SK-N-SH (cell line): Measurements from ENCODE around the gene SRGAP3. TPM values are rescaled to one million over a fixed set of nuclear protein-coding genes. Genes with fewer than 3 reads are reported as not detected.

ENCODE experiments used
- CTCF ChIA-PET: fragments of 300-600, 350-600 bp; formaldehyde crosslinking; extraction: SDS; loops from one replicate; lab custom pipeline; 2021; lab: Yijun Ruan, JAX
- POLR2A ChIA-PET: fragments of 350-600 bp; sonication (Branson Sonifier 250); formaldehyde crosslinking; extraction: SDS; loops from one replicate; lab custom pipeline; 2020; ENCODE audit warnings: antibody characterized with exemption, inconsistent platforms; lab: Yijun Ruan, JAX
- DNase-seq: peaks from one replicate; pipeline ENCODE4 v3.0.0; 2012
- H2AFZ ChIP-seq: fragments of 200-600 bp; sonication (generic); 2 replicates; pipeline ENCODE4 v1.8.1; 2016; ENCODE audit warnings: antibody characterized with exemption, mild to moderate bottlenecking, low read depth
- H3F3A ChIP-seq: fragments of 200-600 bp; sonication (generic); replicated peaks from 2 replicates; pipeline ENCODE3; 2016; ENCODE audit warnings: antibody characterized with exemption, mild to moderate bottlenecking; ENCODE audit not compliant: insufficient read depth
- H3K27ac ChIP-seq, 2 experiments: fragments of 200-500 bp in 1 of 2; fragments of 200-600 bp in 1 of 2; sonication (Bioruptor generic) in 1 of 2; sonication (generic), shearing (Covaris generic) in 1 of 2; 2 replicates each; pipeline versions ENCODE4 v1.5.1 to v1.6.1; 2014 to 2016; ENCODE audit warnings: low read depth in 2 of 2, inconsistent platforms in 1 of 2, low read length in 1 of 2, mild to moderate bottlenecking in 1 of 2, mixed read lengths in 1 of 2
- H3K27me3 ChIP-seq: fragments of 200-600 bp; sonication (generic), shearing (Covaris generic); 2 replicates; pipeline ENCODE4 v1.6.1; 2016; ENCODE audit warnings: mixed run types; ENCODE audit not compliant: insufficient read depth
- H3K36me3 ChIP-seq, 2 experiments: fragments of 200-500 bp in 1 of 2; fragments of 200-600 bp in 1 of 2; sonication (Bioruptor generic) in 1 of 2; sonication (generic) in 1 of 2; replicated peaks in 1 of 2; 2 replicates each; pipeline versions ENCODE3 to v1.5.1; 2014 to 2016; ENCODE audit warnings: low read length in 1 of 2, mild to moderate bottlenecking in 1 of 2; ENCODE audit not compliant: insufficient read depth in 2 of 2, control insufficient read depth in 1 of 2
- H3K4me1 ChIP-seq, 2 experiments: fragments of 200-500 bp in 1 of 2; fragments of 200-600 bp in 1 of 2; sonication (Bioruptor generic) in 1 of 2; sonication (generic), shearing (Covaris generic) in 1 of 2; 2 replicates each; pipeline versions ENCODE4 v1.5.1 to v1.6.1; 2014 to 2016; ENCODE audit warnings: low read depth in 1 of 2, low read length in 1 of 2, mixed run types in 1 of 2; ENCODE audit not compliant: insufficient read depth in 2 of 2, control insufficient read depth in 1 of 2
- H3K4me2 ChIP-seq: fragments of 200-600 bp; sonication (generic), shearing (Covaris generic); 2 replicates; pipeline ENCODE4 v1.6.1; 2017; ENCODE audit warnings: mixed run types
- H3K4me3 ChIP-seq, 2 experiments: fragments of 200-500 bp in 1 of 2; fragments of 200-600 bp in 1 of 2; sonication (Bioruptor generic) in 1 of 2; sonication (generic), shearing (Covaris generic) in 1 of 2; 2 replicates each; pipeline versions ENCODE4 v1.5.1 to v1.8.1; 2014 to 2016; ENCODE audit warnings: low read depth in 2 of 2, inconsistent platforms in 1 of 2, low read length in 1 of 2, mild to moderate bottlenecking in 1 of 2, mixed read lengths in 1 of 2, moderate library complexity in 1 of 2
- H3K79me2 ChIP-seq: fragments of 200-600 bp; sonication (generic); 2 replicates; pipeline ENCODE4 v1.8.1; 2017; ENCODE audit warnings: mild to moderate bottlenecking; ENCODE audit not compliant: insufficient read depth
- H3K9ac ChIP-seq: fragments of 200-600 bp; sonication (generic); 2 replicates; pipeline ENCODE4 v1.6.1; 2017; ENCODE audit warnings: mixed run types
- H3K9me2 ChIP-seq: fragments of 200-600 bp; sonication (generic); 2 replicates; pipeline ENCODE4 v1.6.1; 2017; ENCODE audit warnings: mixed run types
- H3K9me3 ChIP-seq: fragments of 200-600 bp; sonication (generic); 2 replicates; pipeline ENCODE4 v1.6.1; 2017; ENCODE audit warnings: mixed run types, mild to moderate bottlenecking, moderate library complexity
- H4K20me1 ChIP-seq: fragments of 200-600 bp; sonication (generic); 2 replicates; pipeline ENCODE4 v1.6.1; 2017; ENCODE audit warnings: mild to moderate bottlenecking, mixed run types; ENCODE audit not compliant: insufficient read depth
- CHD2 ChIP-seq: fragments of 150-350 bp; IDR thresholded peaks from 2 replicates; pipeline ENCODE4 v1.6.1; 2018; ENCODE audit warnings: low read length; ENCODE audit not compliant: partially characterized antibody
- ELF1 ChIP-seq: IDR thresholded peaks from 2 replicates; pipeline ENCODE4 v1.4.0; 2012
- EP300 ChIP-seq, 2 experiments: IDR thresholded peaks; 2 replicates each; pipeline versions ENCODE4 v1.4.0 to v1.6.1; 2012; ENCODE audit warnings: borderline replicate concordance in 1 of 2, low read depth in 1 of 2, low read length in 1 of 2
- FOSL2 ChIP-seq: IDR thresholded peaks from 2 replicates; pipeline ENCODE4 v1.4.0; 2012; ENCODE audit warnings: low read depth, mild to moderate bottlenecking, moderate library complexity, borderline replicate concordance
- FOXJ3 ChIP-seq: sonication (generic); formaldehyde crosslinking; IDR thresholded peaks from 2 replicates; pipeline ENCODE4 v1.5.1; 2020; ENCODE audit warnings: mild to moderate bottlenecking, missing genetic modification reagents
- JUND ChIP-seq: IDR thresholded peaks from 2 replicates; pipeline ENCODE4 v1.4.0; 2012
- MEF2A ChIP-seq: IDR thresholded peaks from 2 replicates; pipeline ENCODE4 v1.4.0; 2012; ENCODE audit warnings: low read depth, borderline replicate concordance
- NFIC ChIP-seq: IDR thresholded peaks from 2 replicates; pipeline ENCODE4 v1.4.0; 2012; ENCODE audit warnings: borderline replicate concordance
- POLR2AphosphoS5 ChIP-seq: IDR thresholded peaks from 2 replicates; pipeline ENCODE4 v1.6.1; 2012; ENCODE audit warnings: low read depth, low read length
- RXRA ChIP-seq: IDR thresholded peaks from 2 replicates; pipeline ENCODE4 v1.4.0; 2012; ENCODE audit warnings: low read depth, mild to moderate bottlenecking, borderline replicate concordance
- SIN3A ChIP-seq: IDR thresholded peaks from 2 replicates; pipeline ENCODE4 v1.6.1; 2012; ENCODE audit warnings: low read depth, mild to moderate bottlenecking, low read length, moderate library complexity, borderline replicate concordance
- SMC3 ChIP-seq: IDR thresholded peaks from 2 replicates; pipeline ENCODE4 v1.6.1; 2012; ENCODE audit warnings: low read depth, low read length, improper control_type of control experiment
- TAF1 ChIP-seq: IDR thresholded peaks from 2 replicates; pipeline ENCODE4 v1.6.1; 2012; ENCODE audit warnings: low read depth, mild to moderate bottlenecking, low read length, moderate library complexity, borderline replicate concordance
- TEAD4 ChIP-seq: IDR thresholded peaks from 2 replicates; pipeline ENCODE4 v1.4.0; 2012; ENCODE audit warnings: mild to moderate bottlenecking, borderline replicate concordance; ENCODE audit not compliant: insufficient read depth
- WGBS: methylation state at CpG from one replicate; pipeline ENCODE4 v1.1.6; 2017; ENCODE audit warnings: low lambda C conversion rate; 5-methylcytosine and 5-hydroxymethylcytosine counted together
- polyA plus RNA-seq, 3 experiments: library from polyadenylated mRNA; depleted of rRNA; stranded (reverse); fragments of >200 nt; gene quantifications; 2 replicates each; pipeline ENCODE4 v1.2.3, GENCODE V29; 2012
- TF ChIP-seq, protein P1 (sequence below): IDR thresholded peaks from 2 replicates; pipeline ENCODE4; 2012
- TF ChIP-seq, protein P2 (sequence below): fragments of 200-600 bp; sonication (generic); IDR thresholded peaks from 2 replicates; pipeline ENCODE4 v1.6.1; 2017; ENCODE audit warnings: antibody characterized with exemption, mild to moderate bottlenecking, moderate library complexity
- TF ChIP-seq, protein P3 (sequence below): fragments of 150-350 bp; IDR thresholded peaks from 2 replicates; pipeline ENCODE4 v1.6.1; 2017; ENCODE audit warnings: antibody characterized with exemption, low read length, low read depth, borderline replicate concordance
- TF ChIP-seq, protein P4 (sequence below): IDR thresholded peaks from 2 replicates; pipeline ENCODE4 v1.4.0; 2012; ENCODE audit warnings: low read depth, borderline replicate concordance
- TF ChIP-seq, protein P5 (sequence below): IDR thresholded peaks from 2 replicates; pipeline ENCODE4 v1.4.0; 2012; ENCODE audit warnings: low read depth

SRGAP3 gene
- polyA plus RNA-seq, 1 of the 3 experiments (the other 2 are of a cell fraction): 2.8 TPM

DNA sequence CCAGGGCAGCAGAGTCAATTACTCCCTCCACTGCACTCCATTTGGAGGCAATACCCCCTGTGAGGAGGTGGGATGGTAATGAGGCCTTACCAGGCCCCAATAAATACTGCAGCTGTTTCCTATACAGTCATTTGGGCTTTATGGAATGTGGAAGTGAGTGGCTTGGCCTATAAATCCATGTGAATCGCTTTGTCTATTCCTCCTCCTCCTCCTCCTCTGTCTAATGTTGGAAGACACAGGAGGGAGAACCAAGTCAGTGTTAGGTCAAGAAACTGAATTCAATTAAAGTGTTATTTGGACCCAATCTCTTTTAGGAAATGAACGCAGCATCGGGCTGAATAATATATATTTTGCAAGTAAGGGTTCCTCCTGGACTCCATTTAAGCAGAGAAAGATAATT lies 17.3 kb upstream of the SRGAP3 start (continued):
- TF ChIP-seq, protein P1, sequence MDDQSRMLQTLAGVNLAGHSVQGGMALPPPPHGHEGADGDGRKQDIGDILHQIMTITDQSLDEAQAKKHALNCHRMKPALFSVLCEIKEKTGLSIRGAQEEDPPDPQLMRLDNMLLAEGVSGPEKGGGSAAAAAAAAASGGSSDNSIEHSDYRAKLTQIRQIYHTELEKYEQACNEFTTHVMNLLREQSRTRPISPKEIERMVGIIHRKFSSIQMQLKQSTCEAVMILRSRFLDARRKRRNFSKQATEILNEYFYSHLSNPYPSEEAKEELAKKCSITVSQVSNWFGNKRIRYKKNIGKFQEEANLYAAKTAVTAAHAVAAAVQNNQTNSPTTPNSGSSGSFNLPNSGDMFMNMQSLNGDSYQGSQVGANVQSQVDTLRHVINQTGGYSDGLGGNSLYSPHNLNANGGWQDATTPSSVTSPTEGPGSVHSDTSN: no peak
- TF ChIP-seq RXRA: no peak
- TF ChIP-seq JUND: no peak
- no peak for TF ChIP-seq SIN3A
- TF ChIP-seq, protein P2, sequence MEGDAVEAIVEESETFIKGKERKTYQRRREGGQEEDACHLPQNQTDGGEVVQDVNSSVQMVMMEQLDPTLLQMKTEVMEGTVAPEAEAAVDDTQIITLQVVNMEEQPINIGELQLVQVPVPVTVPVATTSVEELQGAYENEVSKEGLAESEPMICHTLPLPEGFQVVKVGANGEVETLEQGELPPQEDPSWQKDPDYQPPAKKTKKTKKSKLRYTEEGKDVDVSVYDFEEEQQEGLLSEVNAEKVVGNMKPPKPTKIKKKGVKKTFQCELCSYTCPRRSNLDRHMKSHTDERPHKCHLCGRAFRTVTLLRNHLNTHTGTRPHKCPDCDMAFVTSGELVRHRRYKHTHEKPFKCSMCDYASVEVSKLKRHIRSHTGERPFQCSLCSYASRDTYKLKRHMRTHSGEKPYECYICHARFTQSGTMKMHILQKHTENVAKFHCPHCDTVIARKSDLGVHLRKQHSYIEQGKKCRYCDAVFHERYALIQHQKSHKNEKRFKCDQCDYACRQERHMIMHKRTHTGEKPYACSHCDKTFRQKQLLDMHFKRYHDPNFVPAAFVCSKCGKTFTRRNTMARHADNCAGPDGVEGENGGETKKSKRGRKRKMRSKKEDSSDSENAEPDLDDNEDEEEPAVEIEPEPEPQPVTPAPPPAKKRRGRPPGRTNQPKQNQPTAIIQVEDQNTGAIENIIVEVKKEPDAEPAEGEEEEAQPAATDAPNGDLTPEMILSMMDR: no peak

DNA sequence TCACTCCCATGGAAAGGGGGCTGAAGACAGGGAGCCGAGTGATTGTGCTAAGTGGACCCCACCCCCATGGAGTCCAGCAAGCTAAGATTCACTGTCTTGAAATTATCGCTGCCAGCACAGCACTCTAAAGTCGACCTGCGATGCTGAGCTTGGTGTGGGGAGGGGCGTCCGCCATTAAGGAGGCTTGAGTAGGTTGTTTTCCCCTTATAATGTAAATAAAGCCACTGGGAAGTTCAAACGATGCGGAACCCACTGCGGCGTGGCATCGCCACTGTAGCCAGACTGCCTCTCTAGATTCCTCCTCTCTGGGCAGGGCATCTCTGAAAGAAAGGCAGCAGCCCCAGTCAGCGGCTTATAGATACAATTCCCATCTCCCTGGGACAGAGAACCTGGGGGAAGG lies 10.9 kb upstream of the SRGAP3 start:
- no peak overlapping the region for H3K9ac ChIP-seq
- 60% methylated on average over 6 of the region's 12 CpGs for WGBS
- TF ChIP-seq NFIC (no peak), CHD2 (no peak), ELF1 (no peak), FOXJ3 (CRISPR knock-in tag) (no peak), POLR2AphosphoS5 (no peak), JUND (no peak), TAF1 (no peak), EP300 (IDR thresholded peaks at IDR 0.05; ENCODE audit: borderline replicate concordance in 1 of 2, low read depth in 1 of 2, low read length in 1 of 2) (no peak), SIN3A (no peak), MEF2A (no peak), TEAD4 (no peak), SMC3 (no peak), FOSL2 (no peak)
- TF ChIP-seq, protein P3, sequence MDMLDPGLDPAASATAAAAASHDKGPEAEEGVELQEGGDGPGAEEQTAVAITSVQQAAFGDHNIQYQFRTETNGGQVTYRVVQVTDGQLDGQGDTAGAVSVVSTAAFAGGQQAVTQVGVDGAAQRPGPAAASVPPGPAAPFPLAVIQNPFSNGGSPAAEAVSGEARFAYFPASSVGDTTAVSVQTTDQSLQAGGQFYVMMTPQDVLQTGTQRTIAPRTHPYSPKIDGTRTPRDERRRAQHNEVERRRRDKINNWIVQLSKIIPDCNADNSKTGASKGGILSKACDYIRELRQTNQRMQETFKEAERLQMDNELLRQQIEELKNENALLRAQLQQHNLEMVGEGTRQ: no peak
- TF ChIP-seq, protein P2: no peak
- TF ChIP-seq, protein P4, sequence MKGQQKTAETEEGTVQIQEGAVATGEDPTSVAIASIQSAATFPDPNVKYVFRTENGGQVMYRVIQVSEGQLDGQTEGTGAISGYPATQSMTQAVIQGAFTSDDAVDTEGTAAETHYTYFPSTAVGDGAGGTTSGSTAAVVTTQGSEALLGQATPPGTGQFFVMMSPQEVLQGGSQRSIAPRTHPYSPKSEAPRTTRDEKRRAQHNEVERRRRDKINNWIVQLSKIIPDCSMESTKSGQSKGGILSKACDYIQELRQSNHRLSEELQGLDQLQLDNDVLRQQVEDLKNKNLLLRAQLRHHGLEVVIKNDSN: no peak
- TF ChIP-seq, protein P5, sequence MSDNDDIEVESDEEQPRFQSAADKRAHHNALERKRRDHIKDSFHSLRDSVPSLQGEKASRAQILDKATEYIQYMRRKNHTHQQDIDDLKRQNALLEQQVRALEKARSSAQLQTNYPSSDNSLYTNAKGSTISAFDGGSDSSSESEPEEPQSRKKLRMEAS: no peak
- H3F3A ChIP-seq: no peaks in the 10 kb centered on the region
- no peak for DNase-seq
- H3K27ac ChIP-seq: no peak overlapping the region
- H3K4me1 ChIP-seq: no peaks in the 10 kb centered on the region
- no peak overlapping the region for H2AFZ ChIP-seq
- H3K9me3 ChIP-seq: no peaks in the 10 kb centered on the region
- no peak overlapping the region for H3K4me3 ChIP-seq
- no peaks in the 10 kb centered on the region for H4K20me1 ChIP-seq
- no peak overlapping the region for H3K4me2 ChIP-seq
- POLR2A ChIA-PET: interaction anchor here (0.9 kb wide), 1 partner anchor 11 kb away, joined by 3 read pairs; the partner anchor contains the start of gene SRGAP3
- CTCF ChIA-PET: interaction anchor here (0.9 to 2.6 kb wide), 5 partner anchors 8 to 272 kb away, joined by 3 to 14 read pairs (median 4); partner anchors contain the start of gene SRGAP3
- H3K27me3 ChIP-seq: no peaks in the 10 kb centered on the region
- no peaks in the 10 kb centered on the region for H3K79me2 ChIP-seq
- no peaks in the 10 kb centered on the region for H3K36me3 ChIP-seq
- H3K9me2 ChIP-seq: no peaks in the 10 kb centered on the region
